Loucy (cell line): ENCODE results near the gene NALCN.

Source experiments
- H2AFZ ChIP-seq: fragments of 200-600 bp; sonication (generic); 2 replicates; pipeline ENCODE4 v1.6.0; 2016; ENCODE audit warnings: antibody characterized with exemption, mild to moderate bottlenecking, low read length, moderate library complexity
- H3F3A ChIP-seq: fragments of 200-600 bp; 2 replicates; pipeline ENCODE4 v1.6.0; 2016; ENCODE audit warnings: antibody characterized with exemption, low read depth, mild to moderate bottlenecking
- H3K27me3 ChIP-seq: fragments of 200-600 bp; sonication (generic); 2 replicates; pipeline ENCODE4 v1.6.1; 2014; ENCODE audit warnings: low read length, mild to moderate bottlenecking; ENCODE audit not compliant: insufficient read depth, poor library complexity, severe bottlenecking
- H3K36me3 ChIP-seq: fragments of 200-600 bp; sonication (generic); 2 replicates; pipeline ENCODE4 v1.6.1; 2016; ENCODE audit warnings: low read length; ENCODE audit not compliant: insufficient read depth
- H3K4me1 ChIP-seq: fragments of 200-600 bp; sonication (generic); 2 replicates; pipeline ENCODE4 v1.5.1; 2014; ENCODE audit warnings: low read length, mild to moderate bottlenecking; ENCODE audit not compliant: insufficient read depth, poor library complexity, severe bottlenecking
- H3K4me2 ChIP-seq: fragments of 200-600 bp; sonication (generic); 2 replicates; pipeline ENCODE4 v1.6.0; 2014; ENCODE audit warnings: antibody characterized with exemption, low read length, low read depth, mild to moderate bottlenecking; ENCODE audit not compliant: poor library complexity, severe bottlenecking
- H3K4me3 ChIP-seq: fragments of 200-600 bp; sonication (generic); 2 replicates; pipeline ENCODE4 v1.5.1; 2014; ENCODE audit warnings: low read length, mild to moderate bottlenecking, mixed read lengths; ENCODE audit not compliant: poor library complexity, severe bottlenecking
- H3K79me2 ChIP-seq: fragments of 200-600 bp; sonication (generic); 2 replicates; pipeline ENCODE4 v1.6.1; 2014; ENCODE audit warnings: low read length; ENCODE audit not compliant: insufficient read depth
- H3K9ac ChIP-seq: fragments of 200-600 bp; sonication (generic); 2 replicates; pipeline ENCODE4 v1.6.0; 2014; ENCODE audit warnings: mild to moderate bottlenecking, low read depth, low read length, moderate library complexity; ENCODE audit not compliant: poor library complexity, severe bottlenecking
- H3K9me2 ChIP-seq: fragments of 200-600 bp; sonication (generic); replicated peaks from 2 replicates; pipeline ENCODE4 v1.6.1; 2016; ENCODE audit warnings: low read depth, low read length, mixed read lengths
- H3K9me3 ChIP-seq: fragments of 200-600 bp; sonication (generic); 2 replicates; pipeline ENCODE4 v1.6.1; 2014; ENCODE audit warnings: mild to moderate bottlenecking, antibody characterized with exemption, low read length, low read depth; ENCODE audit not compliant: insufficient read depth
- H4K20me1 ChIP-seq: fragments of 200-600 bp; sonication (generic); 2 replicates; pipeline ENCODE4 v1.6.0; 2014; ENCODE audit warnings: antibody characterized with exemption, low read length, mild to moderate bottlenecking; ENCODE audit not compliant: insufficient read depth, poor library complexity, severe bottlenecking
- EZH2phosphoT487 ChIP-seq: fragments of 200-600 bp; IDR thresholded peaks from 2 replicates; pipeline ENCODE4 v1.6.1; 2018; ENCODE audit warnings: antibody characterized with exemption, mild to moderate bottlenecking, moderate library complexity, borderline replicate concordance
- TF ChIP-seq, protein P1 (sequence below): fragments of 200-600 bp; sonication (generic); conservative IDR thresholded peaks from 2 replicates; pipeline ENCODE4 v1.5.1; 2014; ENCODE audit warnings: mild to moderate bottlenecking, antibody characterized with exemption, low read length

The NALCN gene

DNA sequence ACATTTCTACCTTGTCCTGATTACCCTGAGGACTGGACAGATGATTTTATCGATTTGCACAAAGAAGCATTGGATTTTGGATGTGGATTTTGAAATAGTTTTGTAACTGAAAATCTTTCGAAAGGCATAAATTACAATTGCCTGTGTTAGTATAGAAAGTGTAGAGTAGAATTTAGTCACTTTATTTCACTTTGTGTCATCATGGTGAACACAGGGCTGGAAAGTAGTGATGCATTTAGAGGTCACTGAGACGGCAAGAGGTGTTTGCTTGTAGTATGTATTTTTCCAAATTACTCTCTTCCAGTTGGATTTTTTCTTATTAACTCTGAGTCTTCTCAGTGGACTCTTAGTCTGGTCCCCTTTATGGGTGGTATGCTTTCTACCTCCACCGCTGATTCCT lies 326.0 kb downstream of the NALCN start:
- H2AFZ ChIP-seq: no peak overlapping the region
- no peaks in the 10 kb centered on the region for H3K27me3 ChIP-seq
- H3K4me1 ChIP-seq: no peaks in the 10 kb centered on the region
- no peaks in the 10 kb centered on the region for H3K9me2 ChIP-seq
- H3F3A ChIP-seq: no peaks in the 10 kb centered on the region
- H3K79me2 ChIP-seq: no peaks in the 10 kb centered on the region
- no peak overlapping the region for H3K4me2 ChIP-seq
- no peak overlapping the region for H3K4me3 ChIP-seq
- no peaks in the 10 kb centered on the region for H4K20me1 ChIP-seq
- H3K9me3 ChIP-seq: no peaks in the 10 kb centered on the region
- H3K36me3 ChIP-seq: no peaks in the 10 kb centered on the region
- H3K9ac ChIP-seq: no peak overlapping the region
- TF ChIP-seq EZH2phosphoT487: no peak
- TF ChIP-seq, protein P1, sequence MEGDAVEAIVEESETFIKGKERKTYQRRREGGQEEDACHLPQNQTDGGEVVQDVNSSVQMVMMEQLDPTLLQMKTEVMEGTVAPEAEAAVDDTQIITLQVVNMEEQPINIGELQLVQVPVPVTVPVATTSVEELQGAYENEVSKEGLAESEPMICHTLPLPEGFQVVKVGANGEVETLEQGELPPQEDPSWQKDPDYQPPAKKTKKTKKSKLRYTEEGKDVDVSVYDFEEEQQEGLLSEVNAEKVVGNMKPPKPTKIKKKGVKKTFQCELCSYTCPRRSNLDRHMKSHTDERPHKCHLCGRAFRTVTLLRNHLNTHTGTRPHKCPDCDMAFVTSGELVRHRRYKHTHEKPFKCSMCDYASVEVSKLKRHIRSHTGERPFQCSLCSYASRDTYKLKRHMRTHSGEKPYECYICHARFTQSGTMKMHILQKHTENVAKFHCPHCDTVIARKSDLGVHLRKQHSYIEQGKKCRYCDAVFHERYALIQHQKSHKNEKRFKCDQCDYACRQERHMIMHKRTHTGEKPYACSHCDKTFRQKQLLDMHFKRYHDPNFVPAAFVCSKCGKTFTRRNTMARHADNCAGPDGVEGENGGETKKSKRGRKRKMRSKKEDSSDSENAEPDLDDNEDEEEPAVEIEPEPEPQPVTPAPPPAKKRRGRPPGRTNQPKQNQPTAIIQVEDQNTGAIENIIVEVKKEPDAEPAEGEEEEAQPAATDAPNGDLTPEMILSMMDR: no peak

DNA sequence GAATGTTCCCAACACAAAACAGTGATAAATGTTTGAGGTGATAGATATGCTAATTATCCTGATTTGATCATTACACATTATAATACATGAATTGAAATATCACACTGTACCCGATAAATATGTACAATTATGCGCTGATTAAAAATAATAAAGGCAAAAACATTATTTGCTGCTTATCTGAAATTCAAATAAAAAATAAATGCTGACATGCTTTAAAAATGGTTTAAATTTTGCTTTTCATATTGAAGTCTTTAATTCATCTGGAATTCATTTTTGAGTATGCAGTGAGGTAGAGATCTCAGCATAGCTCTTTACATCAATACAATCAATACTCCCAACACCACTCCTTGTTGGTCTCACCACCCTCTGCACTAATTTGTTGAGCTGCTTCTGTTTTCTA lies 330.8 kb downstream of the NALCN start:
- Histone ChIP-seq H3K4me1 (no peaks in the 10 kb centered on the region), H4K20me1 (no peaks in the 10 kb centered on the region), H2AFZ (no peak overlapping the region), H3K4me2 (no peak overlapping the region), H3K4me3 (no peak overlapping the region), H3K79me2 (no peaks in the 10 kb centered on the region), H3K9me3 (no peaks in the 10 kb centered on the region), H3K36me3 (no peaks in the 10 kb centered on the region), H3F3A (no peaks in the 10 kb centered on the region), H3K27me3 (no peaks in the 10 kb centered on the region), H3K9me2 (no peaks in the 10 kb centered on the region), H3K9ac (no peak overlapping the region)
- TF ChIP-seq, protein P1: no peak

DNA sequence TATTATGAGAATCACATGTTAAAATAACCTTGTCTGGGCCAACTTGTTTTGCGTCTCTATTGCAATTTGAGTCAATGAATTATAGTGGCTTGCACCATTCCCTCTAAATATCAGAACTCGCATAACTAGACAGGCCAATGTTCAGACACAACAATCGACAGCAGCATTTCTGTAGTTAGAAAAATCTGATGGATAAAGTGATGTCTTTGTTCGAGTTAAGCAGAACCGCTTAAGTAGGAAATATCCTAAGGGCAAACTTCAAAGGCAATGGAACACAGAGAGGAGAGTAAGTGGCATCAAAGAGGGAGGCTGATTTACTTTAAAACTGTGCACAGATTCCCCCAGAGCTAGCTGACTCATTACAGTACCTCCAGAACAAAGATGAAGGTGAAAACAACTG lies 333.9 kb downstream of the NALCN start:
- Histone ChIP-seq H3K4me2 (no peak overlapping the region), H4K20me1 (no peaks in the 10 kb centered on the region), H2AFZ (no peak overlapping the region), H3K9me2 (no peaks in the 10 kb centered on the region), H3K4me3 (no peak overlapping the region), H3K9me3 (no peaks in the 10 kb centered on the region), H3K4me1 (no peaks in the 10 kb centered on the region), H3F3A (no peaks in the 10 kb centered on the region), H3K79me2 (no peaks in the 10 kb centered on the region), H3K27me3 (no peaks in the 10 kb centered on the region), H3K36me3 (no peaks in the 10 kb centered on the region), H3K9ac (no peak overlapping the region)
- no peak for TF ChIP-seq EZH2phosphoT487

DNA sequence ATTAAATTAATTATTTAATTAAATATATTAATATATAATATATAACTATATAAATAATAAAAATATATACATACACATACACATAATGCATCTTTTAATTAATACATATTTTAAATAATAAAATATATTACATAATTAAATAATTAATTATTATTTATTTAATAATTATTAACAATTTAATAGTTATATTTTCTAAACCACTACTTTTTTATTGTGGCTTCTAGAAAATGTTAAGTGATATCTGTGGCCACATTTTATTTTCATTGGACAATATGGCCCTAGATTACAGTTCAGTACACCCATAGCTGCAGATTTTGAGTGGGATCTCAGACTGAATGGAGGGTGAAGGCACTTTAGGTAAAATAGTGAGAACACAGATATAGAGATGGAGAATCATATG lies 335.7 kb downstream of the NALCN start:
- H3K27me3 ChIP-seq: no peaks in the 10 kb centered on the region

More for the DNA sequence above, 335.7 kb downstream of the NALCN start:
- TF ChIP-seq, protein P1: no peak
- no peak for TF ChIP-seq EZH2phosphoT487
- Histone ChIP-seq H3K4me2 (no peak overlapping the region), H3K79me2 (no peaks in the 10 kb centered on the region), H3F3A (no peaks in the 10 kb centered on the region), H3K9me3 (no peaks in the 10 kb centered on the region), H3K9me2 (no peaks in the 10 kb centered on the region), H3K4me3 (no peak overlapping the region), H3K36me3 (no peaks in the 10 kb centered on the region), H3K9ac (no peak overlapping the region), H3K4me1 (no peaks in the 10 kb centered on the region), H2AFZ (no peak overlapping the region), H4K20me1 (no peaks in the 10 kb centered on the region)
